SJSA1 (cell line): ENCODE data around the gene RUNX3. TPM values are rescaled to one million over a fixed set of nuclear protein-coding genes. Genes with fewer than 3 reads are reported as not detected.
A peak's percentile ranks its signal among the peaks of the same experiment; 100 is the strongest.

ENCODE experiments used
- DNase-seq, 2 experiments: peaks; one replicate each; pipeline ENCODE4 v3.0.0-alpha.2; 2015 to 2020; ENCODE audit warnings: low spot score in 2 of 2, low read depth in 1 of 2
- H3K27ac ChIP-seq: fragments of 250-450 bp; sonication (Bioruptor Pico); 2 replicates; pipeline ENCODE4 v1.5.1; 2020; ENCODE audit warnings: mild to moderate bottlenecking, moderate library complexity
- H3K27me3 ChIP-seq: fragments of 250-450 bp; sonication (Bioruptor Pico); replicated peaks from 2 replicates; pipeline ENCODE4 v1.5.1; 2020; ENCODE audit warnings: mild to moderate bottlenecking, moderate library complexity
- H3K36me3 ChIP-seq: fragments of 250-450 bp; sonication (Bioruptor Pico); 2 replicates; pipeline ENCODE4 v1.5.1; 2020; ENCODE audit warnings: mild to moderate bottlenecking
- H3K4me1 ChIP-seq: fragments of 250-450 bp; sonication (Bioruptor Pico); replicated peaks from 2 replicates; pipeline ENCODE4 v1.6.1; 2021; ENCODE audit warnings: mild to moderate bottlenecking
- H3K4me3 ChIP-seq: fragments of 250-450 bp; sonication (Bioruptor Pico); 2 replicates; pipeline ENCODE4 v1.5.1; 2020; ENCODE audit warnings: mild to moderate bottlenecking
- H3K9me3 ChIP-seq: fragments of 250-450 bp; sonication (Bioruptor Pico); replicated peaks from 2 replicates; pipeline ENCODE4 v1.5.1; 2020; ENCODE audit warnings: mild to moderate bottlenecking
- total RNA-seq: library from RNA; depleted of rRNA; stranded (reverse); fragments of >200 nt; shearing (Covaris generic); gene quantifications from 2 replicates; pipeline ENCODE4 v1.2.3, GENCODE V29; 2014

RUNX3 gene
- total RNA-seq, 1 experiment from 2014 or later: 8.8 TPM

GRCh38 chr1:24958766-24959622 is 28.9 kb upstream of the RUNX3 start:
- Histone ChIP-seq H3K27me3 (no peaks in the 10 kb centered on the region), H3K9me3 (no peaks in the 10 kb centered on the region), H3K36me3 (peaks cover 16% of the 10 kb centered on the region), H3K4me1 (peaks cover 39% of the 10 kb centered on the region), H3K27ac (no peak overlapping the region), H3K4me3 (no peak overlapping the region)
- DNase-seq: no peak

GRCh38 chr1:24957808-24958752 is 28.0 kb upstream of the RUNX3 start:
- no peak overlapping the region for H3K4me3 ChIP-seq

GRCh38 chr1:24957016-24957807 is 27.1 kb upstream of the RUNX3 start:
- Histone ChIP-seq H3K4me3 (no peak overlapping the region), H3K9me3 (no peaks in the 10 kb centered on the region), H3K27ac (no peak overlapping the region), H3K36me3 (peaks cover 16% of the 10 kb centered on the region), H3K4me1 (peaks cover 25% of the 10 kb centered on the region), H3K27me3 (no peaks in the 10 kb centered on the region)
- DNase-seq: no peak

More at GRCh38 chr1:24957808-24958752, 28.0 kb upstream of the RUNX3 start:
- Histone ChIP-seq H3K36me3 (peaks cover 16% of the 10 kb centered on the region), H3K4me1 (peaks cover 30% of the 10 kb centered on the region), H3K27ac (no peak overlapping the region), H3K27me3 (no peaks in the 10 kb centered on the region), H3K9me3 (no peaks in the 10 kb centered on the region)
- no peak for DNase-seq

- Histone ChIP-seq H3K27ac (no peak overlapping the region), H3K9me3 (no peaks in the 10 kb centered on the region), H3K27me3 (no peaks in the 10 kb centered on the region), H3K4me3 (no peak overlapping the region), H3K36me3 (peaks cover 16% of the 10 kb centered on the region), H3K4me1 (peaks cover 32% of the 10 kb centered on the region)
- no peak for DNase-seq
Measured at GRCh38 chr1:24955779-24956365, 25.8 kb upstream of the RUNX3 start.

GRCh38 chr1:24955161-24955560 is 25.1 kb upstream of the RUNX3 start:
- 0 out of 2 replicates have a peak overlapping the region, but pooled peaks have one; percentile 25 for H3K27ac ChIP-seq
- H3K4me3 ChIP-seq: no peak overlapping the region
- peaks cover 32% of the 10 kb centered on the region for H3K4me1 ChIP-seq
- peaks cover 16% of the 10 kb centered on the region for H3K36me3 ChIP-seq
- DNase-seq: peak; percentile 69 to 80
- no peaks in the 10 kb centered on the region for H3K27me3 ChIP-seq
- H3K9me3 ChIP-seq: no peaks in the 10 kb centered on the region

- Histone ChIP-seq H3K4me1 (peaks cover 37% of the 10 kb centered on the region), H3K4me3 (no peak overlapping the region), H3K27me3 (no peaks in the 10 kb centered on the region), H3K36me3 (peaks cover 16% of the 10 kb centered on the region), H3K9me3 (no peaks in the 10 kb centered on the region), H3K27ac (0 out of 2 replicates have a peak overlapping the region, but pooled peaks have one; percentile 2)
- no peak for DNase-seq
Measured at GRCh38 chr1:24954631-24955030, 24.6 kb upstream of the RUNX3 start.

- no peak overlapping the region for H3K27ac ChIP-seq
- no peaks in the 10 kb centered on the region for H3K9me3 ChIP-seq
- H3K36me3 ChIP-seq: peaks cover 16% of the 10 kb centered on the region
- no peak overlapping the region for H3K4me3 ChIP-seq
- peaks cover 44% of the 10 kb centered on the region for H3K4me1 ChIP-seq
- H3K27me3 ChIP-seq: no peaks in the 10 kb centered on the region
- DNase-seq: no peak
Measured at GRCh38 chr1:24954022-24954421, 23.9 kb upstream of the RUNX3 start.

GRCh38 chr1:24952413-24952841 is 22.4 kb upstream of the RUNX3 start:
- H3K27me3 ChIP-seq: no peaks in the 10 kb centered on the region
- no peaks in the 10 kb centered on the region for H3K9me3 ChIP-seq
- no peak overlapping the region for H3K27ac ChIP-seq
- H3K4me1 ChIP-seq: peaks cover 48% of the 10 kb centered on the region
- no peak overlapping the region for H3K4me3 ChIP-seq
- DNase-seq: no peak
- peaks cover 16% of the 10 kb centered on the region for H3K36me3 ChIP-seq

GRCh38 chr1:24951810-24952412 is 21.8 kb upstream of the RUNX3 start:
- Histone ChIP-seq H3K27me3 (no peaks in the 10 kb centered on the region), H3K36me3 (peaks cover 16% of the 10 kb centered on the region), H3K27ac (no peak overlapping the region), H3K4me3 (no peak overlapping the region), H3K9me3 (no peaks in the 10 kb centered on the region), H3K4me1 (peaks cover 48% of the 10 kb centered on the region)
- DNase-seq: no peak

- no peak for DNase-seq
- H3K9me3 ChIP-seq: no peaks in the 10 kb centered on the region
- no peak overlapping the region for H3K4me3 ChIP-seq
- H3K27me3 ChIP-seq: no peaks in the 10 kb centered on the region
- H3K4me1 ChIP-seq: peaks cover 48% of the 10 kb centered on the region
- H3K27ac ChIP-seq: no peak overlapping the region
- peaks cover 16% of the 10 kb centered on the region for H3K36me3 ChIP-seq
Measured at GRCh38 chr1:24951337-24951736, 21.3 kb upstream of the RUNX3 start.

GRCh38 chr1:24949331-24949881 is 19.3 kb upstream of the RUNX3 start:
- H3K4me3 ChIP-seq: no peak overlapping the region
- H3K27ac ChIP-seq: peak overlapping the region; percentile 50
- DNase-seq: peak; percentile 78 to 94
- peaks cover under 1% of the 10 kb centered on the region; the same call in 1 of the 2 replicates for H3K36me3 ChIP-seq
- no peaks in the 10 kb centered on the region for H3K27me3 ChIP-seq
- H3K4me1 ChIP-seq: peaks cover 32% of the 10 kb centered on the region
- H3K9me3 ChIP-seq: no peaks in the 10 kb centered on the region

- H3K27ac ChIP-seq: no peak overlapping the region
- peaks cover 31% of the 10 kb centered on the region for H3K4me1 ChIP-seq
- no peaks in the 10 kb centered on the region for H3K9me3 ChIP-seq
- H3K36me3 ChIP-seq: no peaks in the 10 kb centered on the region
- no peak for DNase-seq
- H3K27me3 ChIP-seq: no peaks in the 10 kb centered on the region
- no peak overlapping the region for H3K4me3 ChIP-seq
Measured at GRCh38 chr1:24948079-24948827, 18.2 kb upstream of the RUNX3 start.
